Prostate gland (tissue), 2 donors: ENCODE results near the gene CACNA1S. TPM values are rescaled to one million over a fixed set of nuclear protein-coding genes. Genes with fewer than 3 reads are reported as not detected.

Experiments
- DNase-seq: peaks from one replicate; pipeline ENCODE4 v3.0.0-alpha.2; 2019; ENCODE audit warnings: low spot score
- H3K27ac ChIP-seq, 2 donors: fragments of 200-600 bp; sonication (generic); 2 replicates each; pipeline ENCODE4 v1.5.1; 2017 to 2019
- H3K27me3 ChIP-seq: fragments of 200-600 bp; sonication (generic); replicated peaks from 2 replicates; pipeline ENCODE4 v1.5.1; 2019; ENCODE audit not compliant: insufficient read depth
- H3K36me3 ChIP-seq, 2 donors: fragments of 200-600 bp; sonication (generic); 1 replicate in 1 of 2; 2 replicates in 1 of 2; pipeline versions ENCODE4 v1.5.1 to v1.8.1; 2017 to 2019
- H3K4me1 ChIP-seq: fragments of 200-600 bp; sonication (generic); replicated peaks from 2 replicates; pipeline ENCODE4 v1.5.1; 2019
- H3K4me3 ChIP-seq, 2 donors: fragments of 200-600 bp; sonication (generic); 2 replicates each; pipeline ENCODE4 v1.5.1; 2017 to 2019
- H3K9me3 ChIP-seq: fragments of 200-600 bp; sonication (generic); 2 replicates; pipeline ENCODE4 v1.5.1; 2017
- CTCF ChIP-seq, 4 experiments: fragments of 200-600 bp in 2 of 4; fragments of 450-650 bp in 2 of 4; sonication (generic) in 2 of 4; IDR thresholded peaks; 1 replicate in 3 of 4; 2 replicates in 1 of 4; pipeline ENCODE4 v1.5.1; 2016 to 2019; ENCODE audit warnings: antibody characterized with exemption in 4 of 4, mild to moderate bottlenecking in 2 of 4, moderate library complexity in 2 of 4
- POLR2A ChIP-seq: fragments of 450-650 bp; IDR thresholded peaks from one replicate; pipeline ENCODE4 v1.6.1; 2016; ENCODE audit warnings: antibody characterized with exemption, mild to moderate bottlenecking
- POLR2AphosphoS5 ChIP-seq: sonication (generic); formaldehyde crosslinking; IDR thresholded peaks from one replicate; pipeline ENCODE4 v1.6.1; 2017; ENCODE audit warnings: antibody characterized with exemption
- WGBS: methylation state at CpG from one replicate; pipeline ENCODE4 v1.1.5; 2018; 5-methylcytosine and 5-hydroxymethylcytosine counted together
- intact Hi-C: fragments of 100-400 bp; cut with DNase I; formaldehyde crosslinking; loops from one replicate; pipeline ENCODE4 v1.14.2; 2022
- total RNA-seq, 2 donors: library from RNA; depleted of rRNA; stranded (reverse); fragments of >200 nt; gene quantifications; one replicate each; pipeline ENCODE4 v1.1.0, GENCODE V29; 2016

CACNA1S gene
- total RNA-seq, 2 donors from 2014 or later = 0.55 TPM; not detected in 1

GRCh38 chr1:200992382-200993048 is 119.7 kb downstream of the CACNA1S start:
- H3K9me3 ChIP-seq = no peaks in the 10 kb centered on the region
- no peak for DNase-seq
- H3K4me1 ChIP-seq = no peaks in the 10 kb centered on the region
- intact Hi-C loops = no loop called here
- H3K27me3 ChIP-seq = no peaks in the 10 kb centered on the region
- H3K4me3 ChIP-seq = no peak overlapping the region
- H3K27ac ChIP-seq = no peak overlapping the region
- no peaks in the 10 kb centered on the region for H3K36me3 ChIP-seq
- WGBS = 39% methylated on average over 4 of the region's 4 CpGs
- TF ChIP-seq CTCF (IDR thresholded peaks at IDR 0.05) = no peak
- peak; percentile 36 for TF ChIP-seq POLR2AphosphoS5

- Histone ChIP-seq H3K4me3 (no peak overlapping the region), H3K36me3 (no peaks in the 10 kb centered on the region), H3K27me3 (no peaks in the 10 kb centered on the region), H3K9me3 (no peaks in the 10 kb centered on the region), H3K27ac (no peak overlapping the region), H3K4me1 (no peaks in the 10 kb centered on the region)
- DNase-seq = no peak
- intact Hi-C loops = no loop called here
- TF ChIP-seq POLR2A = no peak
- 60% methylated on average over 9 of the region's 10 CpGs for WGBS
Measured at GRCh38 chr1:200991097-200991614, 121.1 kb downstream of the CACNA1S start.

- no peaks in the 10 kb centered on the region for H3K27me3 ChIP-seq
- H3K4me1 ChIP-seq = no peaks in the 10 kb centered on the region
- no peak for TF ChIP-seq POLR2A
- no peak for TF ChIP-seq POLR2AphosphoS5
- no peak for TF ChIP-seq CTCF (IDR thresholded peaks at IDR 0.05)
- H3K9me3 ChIP-seq = no peaks in the 10 kb centered on the region
- intact Hi-C loops = no loop called here
- no peak overlapping the region for H3K4me3 ChIP-seq
- no peak for DNase-seq
- no peak overlapping the region for H3K27ac ChIP-seq
- H3K36me3 ChIP-seq = no peaks in the 10 kb centered on the region
- 90% methylated on average over 9 of the region's 9 CpGs for WGBS
Measured at GRCh38 chr1:200990114-200990513, 122.1 kb downstream of the CACNA1S start.

Other genes starting within 250 kb of the CACNA1S start
- 1 to 10 TPM in 1 of 2 donors, not detected in 1; 1.2 TPM for gene GPR25, start 239.4 kb downstream of the CACNA1S start, total RNA-seq
- gene INAVA, start 217.5 kb downstream of the CACNA1S start, total RNA-seq = 10 to 100 TPM in 1 of 2 donors, 1 to 10 TPM in 1; 7.4 to 27.1 TPM
- 10 to 100 TPM in 1 of 2 donors, under 1 TPM in 1; 0.46 to 10.5 TPM for gene KIF21B, start 88.7 kb downstream of the CACNA1S start, total RNA-seq
- gene ASCL5, start 14.8 kb upstream of the CACNA1S start, total RNA-seq = not detected
- gene TMEM9, start 42.0 kb upstream of the CACNA1S start, total RNA-seq = 100 to 1,000 TPM; 131 to 164 TPM
- gene IGFN1, start 78.4 kb upstream of the CACNA1S start, total RNA-seq = 1 to 10 TPM; 2.0 to 6.7 TPM
- gene PKP1, start 171.1 kb upstream of the CACNA1S start, total RNA-seq = 10 to 100 TPM; 36.8 to 82.9 TPM